RWPE1 (cell line): ENCODE results near the gene CD37.

Experiments used
- CTCF ChIA-PET: fragments of 350-600 bp; sonication (Branson Sonifier 250); formaldehyde crosslinking; extraction: SDS; loops from one replicate; lab custom pipeline; 2021; lab: Yijun Ruan, JAX
- POLR2A ChIA-PET: fragments of 400-600 bp; formaldehyde crosslinking; extraction: SDS; loops from one replicate; lab custom pipeline; 2020; ENCODE audit warnings: antibody characterized with exemption; ENCODE audit not compliant: low non-redundant PET; lab: Yijun Ruan, JAX
- DNase-seq: peaks from one replicate; pipeline ENCODE4 v3.0.0; 2012; ENCODE audit warnings: low spot score
- H3K27ac ChIP-seq: fragments of 450-650 bp; 2 replicates; pipeline ENCODE4 v1.5.1; 2017
- CTCF ChIP-seq: fragments of 450-650 bp; conservative IDR thresholded peaks from 2 replicates; pipeline ENCODE4 v1.5.1; 2017; ENCODE audit warnings: low read depth, mild to moderate bottlenecking

CD37 gene

GRCh38 chr19:49389406-49389805 lies 54.2 kb downstream of the CD37 start:
- no peak for TF ChIP-seq CTCF
- POLR2A ChIA-PET: no interaction called here
- CTCF ChIA-PET: interaction anchor here (0.6 kb wide), 1 partner anchor 60 kb away, joined by 3 read pairs; no protein-coding TSS in a partner anchor
- no peak for DNase-seq
- H3K27ac ChIP-seq: no peak overlapping the region
